HUES48 (cell line): ENCODE data around the gene LSAMP.

Experiments
- H3K27ac ChIP-seq: one replicate; pipeline ENCODE4 v1.7.0; 2013; ENCODE audit warnings: low read depth, low read length, inconsistent platforms
- H3K27me3 ChIP-seq: 2 replicates; pipeline ENCODE4 v1.6.1; 2013; ENCODE audit warnings: mild to moderate bottlenecking, low read length; ENCODE audit not compliant: control insufficient read depth, insufficient read depth
- H3K36me3 ChIP-seq: 2 replicates; pipeline ENCODE4 v1.6.1; 2013; ENCODE audit warnings: low read length; ENCODE audit not compliant: control insufficient read depth, insufficient read depth
- H3K4me1 ChIP-seq: 2 replicates; pipeline ENCODE4 v1.6.1; 2013; ENCODE audit warnings: mild to moderate bottlenecking, low read length; ENCODE audit not compliant: control insufficient read depth, insufficient read depth
- H3K4me3 ChIP-seq: 2 replicates; pipeline ENCODE4 v1.5.1; 2013; ENCODE audit warnings: mild to moderate bottlenecking, low read depth, low read length
- H3K9ac ChIP-seq: 2 replicates; pipeline ENCODE4 v1.6.1; 2013; ENCODE audit warnings: mild to moderate bottlenecking, low read depth, low read length, moderate library complexity
- H3K9me3 ChIP-seq: 2 replicates; pipeline ENCODE4 v1.6.1; 2013; ENCODE audit warnings: low read length; ENCODE audit not compliant: control insufficient read depth, insufficient read depth

Gene LSAMP

GRCh38 chr3:116298151-116298550 lies 147.1 kb downstream of the LSAMP start:
- H3K9ac ChIP-seq = no peak overlapping the region
- H3K27me3 ChIP-seq = no peaks in the 10 kb centered on the region
- no peak overlapping the region for H3K27ac ChIP-seq
- peaks cover 8% of the 10 kb centered on the region for H3K4me1 ChIP-seq
- no peaks in the 10 kb centered on the region for H3K36me3 ChIP-seq
- H3K9me3 ChIP-seq = no peaks in the 10 kb centered on the region
- no peak overlapping the region for H3K4me3 ChIP-seq

GRCh38 chr3:116291141-116291540 lies 154.1 kb downstream of the LSAMP start:
- H3K4me3 ChIP-seq = no peak overlapping the region
- H3K9ac ChIP-seq = no peak overlapping the region
- H3K27me3 ChIP-seq = no peaks in the 10 kb centered on the region
- no peaks in the 10 kb centered on the region for H3K9me3 ChIP-seq
- no peaks in the 10 kb centered on the region for H3K36me3 ChIP-seq
- H3K4me1 ChIP-seq = peaks cover under 1% of the 10 kb centered on the region; the same call in 1 of the 2 replicates
- H3K27ac ChIP-seq = no peak overlapping the region

- no peak overlapping the region for H3K9ac ChIP-seq
Measured at GRCh38 chr3:116288485-116288884, 156.8 kb downstream of the LSAMP start.

DNA sequence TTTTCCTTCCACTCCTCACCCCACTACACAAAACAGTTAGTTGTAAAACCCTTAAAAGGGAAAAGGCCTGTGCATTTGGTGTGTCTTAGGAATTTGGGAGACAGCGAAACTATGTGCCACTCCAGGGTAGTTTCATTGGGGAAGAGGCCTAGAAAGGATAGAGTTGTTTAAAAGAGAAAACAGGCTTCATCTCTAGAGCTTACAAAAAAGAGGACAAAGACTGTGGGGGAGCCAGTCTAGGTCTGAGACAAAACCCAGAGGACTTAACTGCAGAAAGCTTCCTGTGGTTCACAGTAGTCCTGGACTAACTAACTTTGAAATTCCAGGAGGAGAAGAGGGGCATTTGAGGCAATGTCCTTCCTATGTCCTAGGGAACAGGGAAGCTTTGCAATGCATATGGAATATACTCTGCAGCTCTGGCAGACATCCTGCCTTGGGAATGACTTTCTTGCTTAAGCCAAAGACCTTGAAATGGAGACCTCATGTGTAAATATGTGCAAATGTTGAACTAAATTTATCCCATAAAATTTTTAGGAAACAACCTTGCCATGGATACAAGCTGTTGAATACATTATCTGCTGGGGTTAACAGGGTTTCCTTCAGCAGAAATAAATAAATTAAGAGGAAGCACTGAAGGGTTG lies 159.4 kb downstream of the LSAMP start:
- peak overlapping the region; percentile 4 for H3K27ac ChIP-seq
- H3K36me3 ChIP-seq = no peaks in the 10 kb centered on the region
- no peak overlapping the region for H3K4me3 ChIP-seq
- no peak overlapping the region for H3K9ac ChIP-seq
- no peaks in the 10 kb centered on the region for H3K9me3 ChIP-seq
- H3K4me1 ChIP-seq = peaks cover 15% of the 10 kb centered on the region; the same call in 1 of the 2 replicates
- no peaks in the 10 kb centered on the region for H3K27me3 ChIP-seq

More at GRCh38 chr3:116288485-116288884, 156.8 kb downstream of the LSAMP start:
- Histone ChIP-seq H3K9me3 (no peaks in the 10 kb centered on the region), H3K27me3 (no peaks in the 10 kb centered on the region), H3K36me3 (no peaks in the 10 kb centered on the region), H3K27ac (no peak overlapping the region), H3K4me3 (no peak overlapping the region), H3K4me1 (peaks cover 13% of the 10 kb centered on the region; the same call in 1 of the 2 replicates)

DNA sequence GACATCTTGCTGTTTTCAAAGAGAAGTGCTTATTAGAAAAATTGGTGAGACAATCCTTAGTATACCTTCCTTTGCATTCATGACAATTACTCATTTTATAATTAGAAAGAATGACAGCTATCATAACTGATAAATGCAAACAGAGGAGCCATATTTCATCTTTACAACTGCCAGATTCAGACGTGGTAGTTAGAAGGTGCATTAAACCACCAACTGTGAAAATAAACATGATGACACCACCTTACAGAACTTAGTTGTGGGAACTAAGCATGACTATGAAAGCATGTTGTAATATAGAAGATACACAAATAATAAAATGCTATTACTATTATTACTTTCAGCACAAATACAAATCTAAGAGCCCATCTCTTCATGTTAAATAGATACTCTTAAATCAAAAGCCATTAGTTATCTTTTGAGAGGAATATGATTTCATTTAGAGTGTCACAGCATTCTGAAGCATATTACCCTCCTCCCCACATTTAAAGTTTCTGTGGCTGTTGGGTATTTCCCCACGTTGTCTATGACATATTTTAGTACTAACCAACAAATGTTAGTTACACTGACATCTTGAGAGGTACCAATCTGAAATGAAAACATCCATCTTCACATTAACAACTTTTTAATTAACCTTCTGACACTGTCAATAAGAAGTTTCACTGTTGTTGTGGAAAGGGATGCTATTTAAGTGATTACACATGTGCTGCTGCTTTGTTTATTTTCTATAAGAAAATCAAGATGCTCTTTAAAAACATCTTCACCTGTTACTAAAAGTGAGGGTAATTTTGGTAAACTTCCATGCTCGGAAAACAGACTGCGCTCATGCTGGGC lies 163.8 kb downstream of the LSAMP start:
- H3K9ac ChIP-seq = no peak overlapping the region
- H3K4me3 ChIP-seq = no peak overlapping the region
- no peaks in the 10 kb centered on the region for H3K27me3 ChIP-seq
- peaks cover 36% of the 10 kb centered on the region for H3K4me1 ChIP-seq
- H3K36me3 ChIP-seq = no peaks in the 10 kb centered on the region
- no peak overlapping the region for H3K27ac ChIP-seq
- no peaks in the 10 kb centered on the region for H3K9me3 ChIP-seq

GRCh38 chr3:116280130-116280740 lies 165.1 kb downstream of the LSAMP start:
- no peak overlapping the region for H3K27ac ChIP-seq
- H3K4me1 ChIP-seq = peaks cover 33% of the 10 kb centered on the region
- no peaks in the 10 kb centered on the region for H3K9me3 ChIP-seq
- H3K36me3 ChIP-seq = no peaks in the 10 kb centered on the region
- H3K4me3 ChIP-seq = no peak overlapping the region
- H3K27me3 ChIP-seq = no peaks in the 10 kb centered on the region
- H3K9ac ChIP-seq = no peak overlapping the region

DNA sequence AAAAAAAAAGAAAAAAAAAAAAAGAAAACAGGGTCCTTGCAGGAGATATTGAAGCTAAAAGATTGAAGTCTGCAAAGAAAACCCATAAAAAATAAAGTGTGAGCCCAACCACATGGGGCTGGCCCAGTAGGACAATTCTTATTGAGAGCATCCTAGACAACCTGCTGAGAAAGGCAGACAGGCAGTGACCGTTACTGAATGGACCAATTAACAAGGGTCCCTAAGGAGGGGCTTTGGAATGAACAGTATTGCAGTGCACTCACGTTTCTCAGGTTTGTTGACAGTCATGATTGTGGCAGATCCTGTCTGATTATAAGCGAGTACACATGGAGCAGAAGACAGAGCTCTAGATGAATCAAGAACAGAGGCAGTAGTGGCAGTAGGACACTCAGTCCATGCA lies 168.6 kb downstream of the LSAMP start:
- H3K4me3 ChIP-seq = no peak overlapping the region
- no peak overlapping the region for H3K9ac ChIP-seq
- no peaks in the 10 kb centered on the region for H3K27me3 ChIP-seq
- H3K9me3 ChIP-seq = no peaks in the 10 kb centered on the region
- H3K4me1 ChIP-seq = peaks cover 28% of the 10 kb centered on the region
- no peak overlapping the region for H3K27ac ChIP-seq
- H3K36me3 ChIP-seq = no peaks in the 10 kb centered on the region

DNA sequence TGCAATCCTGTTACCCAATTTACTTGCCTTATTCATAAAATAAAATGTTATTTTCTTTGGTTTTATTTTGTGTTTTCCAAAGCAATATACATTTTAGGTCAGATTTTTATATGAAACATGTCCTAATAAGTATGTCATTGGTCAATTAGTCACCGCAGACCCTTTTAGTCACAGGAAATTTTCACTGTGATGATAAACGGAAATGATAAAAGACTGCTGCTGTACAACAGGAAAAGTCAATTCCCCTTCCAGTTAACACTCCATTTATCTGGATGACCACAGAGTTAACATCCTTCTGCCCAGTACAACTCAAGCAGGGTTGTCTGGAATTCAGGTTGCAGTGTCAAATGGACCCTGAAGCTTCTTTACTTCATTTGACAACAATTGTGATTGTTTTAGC lies 175.2 kb downstream of the LSAMP start:
- no peak overlapping the region for H3K4me3 ChIP-seq
- no peaks in the 10 kb centered on the region for H3K27me3 ChIP-seq
- no peaks in the 10 kb centered on the region for H3K36me3 ChIP-seq
- no peaks in the 10 kb centered on the region for H3K9me3 ChIP-seq
- H3K9ac ChIP-seq = no peak overlapping the region
- H3K4me1 ChIP-seq = 0 out of 2 replicates have a peak, but pooled peaks cover 1% of the 10 kb centered on the region
- no peak overlapping the region for H3K27ac ChIP-seq

DNA sequence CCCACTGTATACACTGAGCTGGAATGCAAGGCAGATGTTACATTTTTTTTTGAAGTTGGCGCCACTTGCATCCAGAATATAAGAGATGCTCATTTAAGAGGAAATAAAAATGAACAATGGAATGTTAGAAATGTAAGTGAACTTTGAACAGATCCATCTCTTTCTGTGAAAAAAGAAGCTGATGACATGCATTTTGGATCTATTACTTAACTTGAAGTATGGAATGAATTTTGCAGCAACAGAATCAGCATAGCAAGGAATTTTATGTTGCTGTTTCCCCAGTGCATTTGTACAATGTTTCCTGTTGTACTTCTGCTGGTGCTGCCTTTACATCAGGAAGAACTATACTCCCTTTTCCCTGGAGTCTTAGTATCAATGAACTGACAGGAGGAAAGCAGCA lies 178.2 kb downstream of the LSAMP start:
- Histone ChIP-seq H3K36me3 (no peaks in the 10 kb centered on the region), H3K4me1 (0 out of 2 replicates have a peak, but pooled peaks cover 6% of the 10 kb centered on the region), H3K27ac (no peak overlapping the region), H3K9me3 (no peaks in the 10 kb centered on the region), H3K27me3 (peaks cover 10% of the 10 kb centered on the region), H3K4me3 (no peak overlapping the region), H3K9ac (no peak overlapping the region)

DNA sequence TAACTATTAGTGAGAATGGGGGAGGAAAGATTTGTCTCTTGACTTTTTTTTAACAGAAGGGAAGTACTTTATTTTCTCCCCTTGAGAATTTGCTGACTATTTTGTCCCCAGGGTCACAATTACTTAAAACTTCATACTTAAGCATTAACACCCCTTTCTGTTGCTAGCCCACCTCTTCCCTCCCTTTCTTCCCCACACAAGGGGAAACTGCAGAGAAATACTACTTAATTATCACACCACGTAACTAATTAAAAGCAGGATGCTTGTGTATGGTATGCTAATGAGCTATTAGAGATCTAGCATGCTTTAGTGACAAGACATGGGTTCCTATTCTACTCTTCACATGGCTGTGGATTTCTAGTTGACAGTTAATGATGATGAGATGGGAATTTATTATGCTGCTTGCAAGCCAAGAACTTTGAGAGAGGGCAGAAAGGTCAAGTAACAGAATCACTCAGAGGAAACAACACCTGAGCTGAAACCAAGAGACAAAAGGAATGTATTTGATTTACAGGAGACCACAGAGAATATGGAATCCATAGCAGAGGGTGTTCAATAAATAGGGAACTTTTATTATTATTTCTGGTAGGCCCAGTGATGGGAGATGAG lies 179.2 kb downstream of the LSAMP start:
- no peaks in the 10 kb centered on the region for H3K36me3 ChIP-seq
- no peak overlapping the region for H3K9ac ChIP-seq
- peaks cover 20% of the 10 kb centered on the region for H3K27me3 ChIP-seq
- no peak overlapping the region for H3K27ac ChIP-seq
- H3K4me3 ChIP-seq = no peak overlapping the region
- H3K4me1 ChIP-seq = peaks cover 8% of the 10 kb centered on the region; the same call in 1 of the 2 replicates
- H3K9me3 ChIP-seq = no peaks in the 10 kb centered on the region
